Neural progenitor cell (in vitro differentiated cells): ENCODE measurements around the gene CCDC158.

ENCODE experiments used
- CTCF ChIP-seq: fragments of 200-600 bp; sonication (generic); IDR thresholded peaks from 2 replicates; pipeline ENCODE4 v1.5.1; 2017; ENCODE audit warnings: antibody characterized with exemption, mild to moderate bottlenecking
- EZH2 ChIP-seq: fragments of 200-600 bp; sonication (generic); IDR thresholded peaks from 2 replicates; pipeline ENCODE4 v1.6.1; 2017; ENCODE audit warnings: antibody characterized with exemption, mild to moderate bottlenecking, moderate library complexity
- EZH2phosphoT487 ChIP-seq: fragments of 200-600 bp; sonication (generic); IDR thresholded peaks from 2 replicates; pipeline ENCODE4 v1.6.1; 2017; ENCODE audit warnings: antibody characterized with exemption

GRCh38 chr4:76459291-76459723 is 38.4 kb upstream of the CCDC158 start:
- no peak for TF ChIP-seq CTCF
- TF ChIP-seq EZH2: no peak
- no peak for TF ChIP-seq EZH2phosphoT487
